Measurements from ENCODE around the gene DKK3.

The DKK3 gene

GRCh38 chr11:12052676-12053605 lies 44.5 kb upstream of the DKK3 start:
- DNase-seq (ENCODE audit: low spot score), result no peak
- Histone ChIP-seq H3K9me3 (ENCODE audit: severe bottlenecking) (no peaks in the 10 kb centered on the region), H3K4me3 (ENCODE audit: severe bottlenecking) (no peak overlapping the region), H3K27me3 (ENCODE audit: insufficient read depth, poor library complexity, severe bottlenecking) (no peaks in the 10 kb centered on the region), H3K4me1 (ENCODE audit: insufficient read depth, poor library complexity, severe bottlenecking) (no peaks in the 10 kb centered on the region), H3K27ac (ENCODE audit: poor library complexity, severe bottlenecking) (no peak overlapping the region), H3K36me3 (ENCODE audit: low read depth) (no peaks in the 10 kb centered on the region)
- peak; percentile 36; the same call in 1 of the 3 replicates for ATAC-seq (ENCODE audit: low read depth)
- peak; percentile 11 for TF ChIP-seq CTCF (IDR thresholded peaks at IDR 0.05; ENCODE audit: poor library complexity, severe bottlenecking)

GRCh38 chr11:12051287-12051662 lies 42.8 kb upstream of the DKK3 start:
- H3K27ac ChIP-seq (ENCODE audit: poor library complexity, severe bottlenecking), result no peak overlapping the region
- ATAC-seq (ENCODE audit: low read depth), result no peak
- H3K4me3 ChIP-seq (ENCODE audit: severe bottlenecking), result no peak overlapping the region

GRCh38 chr11:12050470-12051286 lies 42.3 kb upstream of the DKK3 start:
- no peak for ATAC-seq (ENCODE audit: low read depth)
- H3K4me3 ChIP-seq (ENCODE audit: severe bottlenecking), result no peak overlapping the region
- H3K9me3 ChIP-seq (ENCODE audit: severe bottlenecking), result no peaks in the 10 kb centered on the region

More at GRCh38 chr11:12051287-12051662, 42.8 kb upstream of the DKK3 start:
- no peaks in the 10 kb centered on the region for H3K4me1 ChIP-seq (ENCODE audit: insufficient read depth, poor library complexity, severe bottlenecking)
- H3K9me3 ChIP-seq (ENCODE audit: severe bottlenecking), result no peaks in the 10 kb centered on the region
- no peak for DNase-seq (ENCODE audit: low spot score)
- TF ChIP-seq CTCF (IDR thresholded peaks at IDR 0.05; ENCODE audit: poor library complexity, severe bottlenecking), result no peak
- H3K36me3 ChIP-seq (ENCODE audit: low read depth), result no peaks in the 10 kb centered on the region
- no peaks in the 10 kb centered on the region for H3K27me3 ChIP-seq (ENCODE audit: insufficient read depth, poor library complexity, severe bottlenecking)

GRCh38 chr11:12048936-12049790 lies 40.7 kb upstream of the DKK3 start:
- Histone ChIP-seq H3K36me3 (ENCODE audit: low read depth) (no peaks in the 10 kb centered on the region), H3K27ac (ENCODE audit: poor library complexity, severe bottlenecking) (peak overlapping the region; percentile 96), H3K27me3 (ENCODE audit: insufficient read depth, poor library complexity, severe bottlenecking) (no peaks in the 10 kb centered on the region), H3K9me3 (ENCODE audit: severe bottlenecking) (no peaks in the 10 kb centered on the region), H3K4me1 (ENCODE audit: insufficient read depth, poor library complexity, severe bottlenecking) (peaks cover 9% of the 10 kb centered on the region), H3K4me3 (ENCODE audit: severe bottlenecking) (no peak overlapping the region)
- DNase-seq (ENCODE audit: low spot score) (no peak), ATAC-seq (ENCODE audit: low read depth) (no peak)
- no peak for TF ChIP-seq CTCF (IDR thresholded peaks at IDR 0.05; ENCODE audit: poor library complexity, severe bottlenecking)

More at GRCh38 chr11:12050470-12051286, 42.3 kb upstream of the DKK3 start:
- DNase-seq (ENCODE audit: low spot score), result no peak
- H3K36me3 ChIP-seq (ENCODE audit: low read depth), result no peaks in the 10 kb centered on the region
- H3K27me3 ChIP-seq (ENCODE audit: insufficient read depth, poor library complexity, severe bottlenecking), result no peaks in the 10 kb centered on the region
- H3K4me1 ChIP-seq (ENCODE audit: insufficient read depth, poor library complexity, severe bottlenecking), result no peaks in the 10 kb centered on the region
- TF ChIP-seq CTCF (IDR thresholded peaks at IDR 0.05; ENCODE audit: poor library complexity, severe bottlenecking), result no peak
- no peak overlapping the region for H3K27ac ChIP-seq (ENCODE audit: poor library complexity, severe bottlenecking)

Measured in RWPE2 (cell line).